IMR-90 (cell line): Measurements from ENCODE around the gene GABPA. TPM values are rescaled to one million over a fixed set of nuclear protein-coding genes. Genes with fewer than 3 reads are reported as not detected.

ENCODE experiments used
- ATAC-seq: fragments of 200-7000 bp; cut with Tn5 transposase; 2 replicates; pipeline ENCODE4 v1.9.1; 2020; ENCODE audit warnings: low read depth, mild to moderate bottlenecking, moderate library complexity
- BruUV-seq: library from RNA; stranded (reverse); fragments of 400-500 nt; replicated peaks from 2 replicates; lab custom pipeline; 2021; lab: Mats Ljungman, UMichigan
- CTCF ChIA-PET: fragments of 300-600 bp; formaldehyde crosslinking; extraction: SDS; loops from one replicate; lab custom pipeline; 2021; ENCODE audit warnings: antibody characterized with exemption; lab: Yijun Ruan, JAX
- POLR2A ChIA-PET: fragments of 300-600 bp; sonication (Branson Sonifier 250); formaldehyde crosslinking; loops from one replicate; lab custom pipeline; 2022; ENCODE audit warnings: antibody characterized with exemption; ENCODE audit not compliant: unreplicated experiment; lab: Charles Lee
- DNase-seq: peaks from one replicate; pipeline ENCODE4 v3.0.0; 2013
- H2AFZ ChIP-seq: replicated peaks from 2 replicates; pipeline ENCODE3; 2013; ENCODE audit warnings: low read length, mild to moderate bottlenecking; ENCODE audit not compliant: poor library complexity
- H2AK5ac ChIP-seq: 2 replicates; pipeline ENCODE4 v1.6.1; 2013; ENCODE audit warnings: low read depth, low read length, inconsistent platforms
- H2AK9ac ChIP-seq: replicated peaks from 2 replicates; pipeline ENCODE3; 2013; ENCODE audit warnings: mild to moderate bottlenecking, low read depth, low read length, moderate library complexity; ENCODE audit not compliant: poor library complexity
- H2BK120ac ChIP-seq: 2 replicates; pipeline ENCODE4 v1.6.1; 2013; ENCODE audit warnings: low read depth, low read length, inconsistent platforms
- H2BK15ac ChIP-seq: 3 replicates; pipeline ENCODE4 v1.6.1; 2013; ENCODE audit warnings: low read depth, low read length, inconsistent platforms
- H2BK20ac ChIP-seq: 2 replicates; pipeline ENCODE4 v1.6.1; 2013; ENCODE audit warnings: low read depth, mild to moderate bottlenecking, inconsistent platforms, low read length, moderate library complexity
- H2BK5ac ChIP-seq: 2 replicates; pipeline ENCODE4 v1.6.1; 2013; ENCODE audit warnings: mild to moderate bottlenecking, low read depth, low read length, inconsistent platforms; ENCODE audit not compliant: poor library complexity, severe bottlenecking
- H3K14ac ChIP-seq: replicated peaks from 2 replicates; pipeline ENCODE4 v1.6.1; 2013; ENCODE audit warnings: low read depth, low read length, inconsistent platforms
- H3K18ac ChIP-seq: 2 replicates; pipeline ENCODE4 v1.6.1; 2013; ENCODE audit warnings: low read depth, low read length, control low read depth
- H3K23ac ChIP-seq: 2 replicates; pipeline ENCODE4 v1.6.1; 2013; ENCODE audit warnings: low read depth, low read length, inconsistent platforms
- H3K27ac ChIP-seq: 2 replicates; pipeline ENCODE4 v1.5.1; 2013; ENCODE audit warnings: mild to moderate bottlenecking, control low read depth, low read length; ENCODE audit not compliant: insufficient read depth
- H3K27me3 ChIP-seq: 2 replicates; pipeline ENCODE4 v1.6.1; 2013; ENCODE audit warnings: low read length; ENCODE audit not compliant: control insufficient read depth, insufficient read depth
- H3K36me3 ChIP-seq: 2 replicates; pipeline ENCODE4 v1.6.1; 2013; ENCODE audit warnings: low read length, mixed read lengths; ENCODE audit not compliant: control insufficient read depth, insufficient read depth
- H3K4ac ChIP-seq: 2 replicates; pipeline ENCODE4 v1.6.1; 2013; ENCODE audit warnings: low read depth, low read length, inconsistent platforms
- H3K4me1 ChIP-seq: 2 replicates; pipeline ENCODE4 v1.6.1; 2013; ENCODE audit warnings: low read length, mixed read lengths; ENCODE audit not compliant: control insufficient read depth, insufficient read depth
- H3K4me2 ChIP-seq: 2 replicates; pipeline ENCODE4 v1.6.1; 2013; ENCODE audit warnings: low read depth, mild to moderate bottlenecking, control low read depth, low read length, moderate library complexity
- H3K4me3 ChIP-seq: 2 replicates; pipeline ENCODE4 v1.5.1; 2013; ENCODE audit warnings: low read depth, mild to moderate bottlenecking, control low read depth, low read length, moderate library complexity; ENCODE audit not compliant: insufficient read depth
- H3K56ac ChIP-seq: 2 replicates; pipeline ENCODE4 v1.6.1; 2013; ENCODE audit warnings: low read length, inconsistent platforms; ENCODE audit not compliant: insufficient read depth; ENCODE audit errors: extremely low read depth
- H3K79me1 ChIP-seq, 2 experiments: 2 replicates each; pipeline ENCODE4 v1.6.1; 2013; ENCODE audit warnings: low read length in 2 of 2, inconsistent platforms in 1 of 2, low read depth in 1 of 2
- H3K9ac ChIP-seq: 2 replicates; pipeline ENCODE4 v1.6.1; 2013; ENCODE audit warnings: low read depth, low read length, control low read depth
- H3K9me1 ChIP-seq: 2 replicates; pipeline ENCODE4 v1.6.1; 2013; ENCODE audit warnings: low read length, inconsistent platforms; ENCODE audit not compliant: insufficient read depth
- H3K9me3 ChIP-seq: 2 replicates; pipeline ENCODE4 v1.6.1; 2013; ENCODE audit warnings: low read length; ENCODE audit not compliant: control insufficient read depth, insufficient read depth
- H4K20me1 ChIP-seq: 2 replicates; pipeline ENCODE4 v1.6.1; 2013; ENCODE audit warnings: low read length, inconsistent platforms; ENCODE audit not compliant: insufficient read depth
- H4K5ac ChIP-seq: 2 replicates; pipeline ENCODE4 v1.6.1; 2013; ENCODE audit warnings: mild to moderate bottlenecking, low read depth, low read length, control low read depth
- H4K8ac ChIP-seq, 2 experiments: 2 replicates each; pipeline ENCODE4 v1.6.1; 2013; ENCODE audit warnings: low read depth in 2 of 2, low read length in 2 of 2, control low read depth in 1 of 2, inconsistent platforms in 1 of 2
- H4K91ac ChIP-seq: 2 replicates; pipeline ENCODE4 v1.6.1; 2013; ENCODE audit warnings: low read depth, low read length, inconsistent platforms; ENCODE audit not compliant: insufficient read depth
- BHLHE40 ChIP-seq: fragments of 150-350 bp; IDR thresholded peaks from 2 replicates; pipeline ENCODE4 v1.6.1; 2016; ENCODE audit warnings: mild to moderate bottlenecking, low read depth, low read length
- CEBPB ChIP-seq: IDR thresholded peaks from 2 replicates; pipeline ENCODE4 v1.6.1; 2012; ENCODE audit warnings: low read depth, low read length, improper control_type of control experiment
- CHD1 ChIP-seq: IDR thresholded peaks from 2 replicates; pipeline ENCODE4 v1.6.1; 2012; ENCODE audit warnings: low read depth, low read length, improper control_type of control experiment
- CTCF ChIP-seq: conservative IDR thresholded peaks from 2 replicates; pipeline ENCODE4 v1.5.1; 2012; ENCODE audit warnings: mild to moderate bottlenecking, low read depth, low read length, improper control_type of control experiment
- ELK1 ChIP-seq: fragments of 150-350 bp; IDR thresholded peaks from 2 replicates; pipeline ENCODE4 v1.6.1; 2016; ENCODE audit warnings: low read depth, mild to moderate bottlenecking, low read length, moderate library complexity, borderline replicate concordance
- FOS ChIP-seq: fragments of 150-350 bp; IDR thresholded peaks from 2 replicates; pipeline ENCODE4 v1.6.1; 2016; ENCODE audit warnings: low read depth, low read length
- MAZ ChIP-seq: IDR thresholded peaks from 2 replicates; pipeline ENCODE4 v1.6.1; 2012; ENCODE audit warnings: low read depth, mild to moderate bottlenecking, low read length, improper control_type of control experiment, moderate library complexity, borderline replicate concordance
- MXI1 ChIP-seq: IDR thresholded peaks from 2 replicates; pipeline ENCODE4 v1.6.1; 2012; ENCODE audit warnings: low read depth, mild to moderate bottlenecking, low read length, moderate library complexity, borderline replicate concordance
- NFE2L2 ChIP-seq: fragments of 150-350 bp; IDR thresholded peaks from 2 replicates; pipeline ENCODE4 v1.6.1; 2016; ENCODE audit warnings: low read depth, mild to moderate bottlenecking, low read length
- POLR2A ChIP-seq: IDR thresholded peaks from 2 replicates; pipeline ENCODE4 v1.6.1; 2012; ENCODE audit warnings: mild to moderate bottlenecking, low read depth, low read length
- RAD21 ChIP-seq: IDR thresholded peaks from 2 replicates; pipeline ENCODE4 v1.6.1; 2012; ENCODE audit warnings: low read length, improper control_type of control experiment
- RCOR1 ChIP-seq: IDR thresholded peaks from 2 replicates; pipeline ENCODE4 v1.6.1; 2012; ENCODE audit warnings: mild to moderate bottlenecking, low read length, improper control_type of control experiment; ENCODE audit not compliant: insufficient replicate concordance
- RFX5 ChIP-seq: IDR thresholded peaks from 2 replicates; pipeline ENCODE4 v1.8.0; 2012; ENCODE audit warnings: low read depth, mild to moderate bottlenecking, low read length, moderate library complexity
- SMC3 ChIP-seq: fragments of 150-350 bp; IDR thresholded peaks from 2 replicates; pipeline ENCODE4 v1.6.1; 2016; ENCODE audit warnings: low read depth, mild to moderate bottlenecking, antibody characterized with exemption, low read length, moderate library complexity
- WGBS, 2 experiments: methylation state at CpG; one replicate each; pipeline versions ENCODE4 v1.1.5 to v1.1.7; 2013; ENCODE audit warnings: missing lambda C conversion rate in 2 of 2; ENCODE audit not compliant: insufficient read length in 1 of 2; ENCODE audit errors: extremely low coverage in 2 of 2; 5-methylcytosine and 5-hydroxymethylcytosine counted together
- dilution Hi-C: fragments of 300-500 bp; cut with HindIII; formaldehyde crosslinking; loops from one replicate; pipeline ENCODE4 v1.14.3; 2018; ENCODE audit warnings: low sequenced_read_pairs; ENCODE audit not compliant: unreplicated experiment
- in situ Hi-C: fragments of 300-500 bp; cut with MboI; formaldehyde crosslinking; loops from 3 replicates; pipeline ENCODE4 v1.14.3; 2019; ENCODE audit warnings: low sequenced_read_pairs, inconsistent platforms, mixed read lengths
- intact Hi-C: fragments of 100-400 bp; cut with micrococcal nuclease; formaldehyde crosslinking; loops from 2 replicates; pipeline ENCODE4 v1.10.0; 2022
- polyA plus RNA-seq, 3 experiments: library from polyadenylated mRNA; depleted of rRNA; stranded (reverse); fragments of >200 nt; gene quantifications; 2 replicates each; pipeline ENCODE4 v1.2.3, GENCODE V29; 2012; ENCODE audit warnings: low replicate concordance in 1 of 3
- total RNA-seq: library from RNA; depleted of rRNA; stranded (reverse); fragments of >200 nt; gene quantifications from 2 replicates; pipeline ENCODE4 v1.2.3, GENCODE V29; 2012
- TF ChIP-seq, protein P1 (sequence below): fragments of 150-350 bp; IDR thresholded peaks from 2 replicates; pipeline ENCODE4 v1.6.1; 2017; ENCODE audit warnings: mild to moderate bottlenecking, antibody characterized with exemption, low read length, low read depth

Gene GABPA
- total and polyA plus RNA-seq, 2 of the 4 experiments (the other 2 are of a cell fraction), result 9.0 to 17.0 TPM

- Histone ChIP-seq H3K4me3 (no peak overlapping the region), H3K36me3 (no peaks in the 10 kb centered on the region), H2AK9ac (no peak overlapping the region), H2AK5ac (no peak overlapping the region), H3K27me3 (peaks cover 3% of the 10 kb centered on the region), H3K9me1 (no peaks in the 10 kb centered on the region), H3K14ac (no peak overlapping the region), H4K8ac (no peak overlapping the region), H2BK120ac (no peak overlapping the region), H3K79me1 (no peaks in the 10 kb centered on the region), H3K23ac (no peak overlapping the region), H3K27ac (no peak overlapping the region), H3K18ac (no peak overlapping the region), H3K9me3 (no peaks in the 10 kb centered on the region), H2AFZ (no peak overlapping the region), H2BK20ac (no peak overlapping the region), H2BK15ac (no peak overlapping the region), H4K5ac (no peak overlapping the region), H3K4ac (no peak overlapping the region), H3K4me2 (no peak overlapping the region), H2BK5ac (no peak overlapping the region), H4K91ac (no peak overlapping the region), H3K4me1 (no peaks in the 10 kb centered on the region), H3K9ac (no peak overlapping the region), H4K20me1 (no peaks in the 10 kb centered on the region), H3K56ac (no peak overlapping the region)
- no CpG with 5 or more reads among the region's 5 CpGs for WGBS, 2 experiments
- intact Hi-C loops (no loop called here), dilution Hi-C loops (no loop called here), in situ Hi-C loops (no loop called here)
- TF ChIP-seq RAD21, result no peak
- TF ChIP-seq RFX5, result no peak
- TF ChIP-seq CHD1, result no peak
- TF ChIP-seq ELK1, result no peak
- TF ChIP-seq MXI1, result no peak
- TF ChIP-seq, protein P1, sequence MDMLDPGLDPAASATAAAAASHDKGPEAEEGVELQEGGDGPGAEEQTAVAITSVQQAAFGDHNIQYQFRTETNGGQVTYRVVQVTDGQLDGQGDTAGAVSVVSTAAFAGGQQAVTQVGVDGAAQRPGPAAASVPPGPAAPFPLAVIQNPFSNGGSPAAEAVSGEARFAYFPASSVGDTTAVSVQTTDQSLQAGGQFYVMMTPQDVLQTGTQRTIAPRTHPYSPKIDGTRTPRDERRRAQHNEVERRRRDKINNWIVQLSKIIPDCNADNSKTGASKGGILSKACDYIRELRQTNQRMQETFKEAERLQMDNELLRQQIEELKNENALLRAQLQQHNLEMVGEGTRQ, result no peak
- TF ChIP-seq FOS, result no peak
- no peak for TF ChIP-seq RCOR1
- TF ChIP-seq CTCF, result no peak
- no peak for TF ChIP-seq CEBPB
- TF ChIP-seq MAZ, result no peak
- no peak for TF ChIP-seq POLR2A
- TF ChIP-seq SMC3, result no peak
- no peak for TF ChIP-seq BHLHE40
- no peak for TF ChIP-seq NFE2L2
- ChIA-PET POLR2A (interaction anchor here (0.5 kb wide), 1 partner anchor 79 kb away, joined by 3 read pairs; no protein-coding TSS in a partner anchor), CTCF (interaction anchor here (1.2 kb wide), 1 partner anchor 17 kb away, joined by 4 read pairs; no protein-coding TSS in a partner anchor)
- BruUV-seq, result no TSS peak
- ATAC-seq (no peak), DNase-seq (no peak)
Measured at GRCh38 chr21:25818121-25818520, 83.3 kb downstream of the GABPA start.
